ENCODE measurements around the gene MYNN. TPM values are rescaled to one million over a fixed set of nuclear protein-coding genes. Genes with fewer than 3 reads are reported as not detected.

The MYNN gene
- total RNA-seq, 2 experiments from 2014 or later: 17.9 to 19.1 TPM

GRCh38 chr3:169764312-169764881 is 8.8 kb upstream of the MYNN start:
- peaks cover 25% of the 10 kb centered on the region for H3K4me1 Mint-ChIP-seq
- ATAC-seq (ENCODE audit: low read depth): peak; percentile 45

GRCh38 chr3:169764882-169765612 is 8.1 kb upstream of the MYNN start, which contains the start of gene TERC:
TERC (minus strand) TSS chr3:169765060.
- H3K36me3 Mint-ChIP-seq: no peaks in the 10 kb centered on the region

More at GRCh38 chr3:169764312-169764881, 8.8 kb upstream of the MYNN start:
- H3K27me3 Mint-ChIP-seq: no peaks in the 10 kb centered on the region
- H3K4me3 Mint-ChIP-seq: peak overlapping the region; percentile 96
- DNase-seq: no peak
- POLR2A ChIA-PET: interaction anchor here (0.7 to 2.6 kb wide), 16 partner anchors 8 to 1105 kb away, joined by 3 to 26 read pairs (median 4); partner anchors contain the start of genes GPR160, LRRC34, LRRIQ4 and PRKCI
- no peaks in the 10 kb centered on the region for H3K9me3 Mint-ChIP-seq
- peak overlapping the region; percentile 98 for H3K27ac Mint-ChIP-seq
- H3K36me3 Mint-ChIP-seq: no peaks in the 10 kb centered on the region

DNA sequence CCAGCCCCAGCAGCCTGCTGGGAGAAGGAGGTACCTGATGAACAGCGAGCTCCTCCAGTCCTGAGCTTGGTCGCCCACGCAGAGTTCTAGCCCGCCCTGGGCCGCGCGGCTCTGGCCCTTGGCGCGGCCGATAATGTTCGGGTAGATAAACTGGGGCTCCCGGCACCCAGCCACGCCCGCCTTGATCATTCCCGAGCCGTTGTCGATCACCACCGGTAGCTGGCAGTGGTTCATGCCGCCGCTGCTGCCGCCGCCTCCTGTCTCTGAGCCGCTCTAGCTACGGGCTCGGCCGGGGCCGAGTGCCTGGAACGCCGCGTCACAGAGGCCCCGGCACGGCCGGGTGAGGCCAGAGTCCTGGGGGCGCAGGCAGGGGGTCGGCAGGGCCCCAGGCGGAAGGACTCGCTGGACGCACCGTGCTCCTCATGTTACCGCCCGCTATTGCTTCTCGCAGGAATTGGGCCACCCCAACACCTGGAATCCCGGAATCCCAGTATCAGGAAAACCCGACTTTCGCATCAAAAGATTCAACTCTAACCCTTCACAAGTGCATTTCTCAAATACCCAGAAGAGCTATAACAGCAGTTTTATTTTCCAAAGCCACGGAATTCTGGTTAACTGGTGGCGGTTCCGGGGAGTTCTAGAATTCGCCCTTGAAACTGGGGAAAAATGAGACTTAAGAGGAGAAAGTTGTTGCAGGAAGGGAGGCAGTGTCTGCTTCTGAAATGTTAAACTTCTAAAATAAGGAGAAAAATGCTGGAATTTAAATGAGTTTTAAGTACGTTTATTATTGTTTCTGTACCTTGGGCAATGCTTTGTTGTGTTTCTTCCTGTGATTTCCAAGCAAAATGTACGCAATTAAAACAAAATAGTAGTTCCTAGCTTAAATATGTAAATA is 3.7 kb upstream of the MYNN start, which contains the start of gene ACTRT3:
Gene ACTRT3, minus strand, starts transcription at position 275 of the 895 bp plus-strand sequence. Its CDS starts 41 bp downstream, at position 234.
- Mint-ChIP-seq H3K27ac (peak within 1 kb of the TSS; percentile 76), H3K4me1 (peaks cover 16% of the 10 kb centered on the region), H3K9me3 (no peaks in the 10 kb centered on the region), H3K27me3 (no peaks in the 10 kb centered on the region), H3K4me3 (peak within 1 kb of the TSS; percentile 88), H3K36me3 (peaks cover 1% of the 10 kb centered on the region)
- DNase-seq: peak; percentile 74
- POLR2A ChIA-PET: interaction anchor here (0.6 to 1.2 kb wide), 6 partner anchors 10 to 1100 kb away, joined by 3 to 6 read pairs (median 3); partner anchors contain the start of genes LRRC34, LRRIQ4, RPL22L1 and SKIL
- peak; percentile 12 for ATAC-seq (ENCODE audit: low read depth)

More at GRCh38 chr3:169764882-169765612, 8.1 kb upstream of the MYNN start, which contains the start of gene TERC:
- Mint-ChIP-seq H3K4me1 (peaks cover 22% of the 10 kb centered on the region), H3K9me3 (no peaks in the 10 kb centered on the region), H3K27ac (peak within 1 kb of the TSS; percentile 98), H3K27me3 (no peaks in the 10 kb centered on the region), H3K4me3 (peak within 1 kb of the TSS; percentile 96)
- ATAC-seq (ENCODE audit: low read depth) (peak; percentile 86), DNase-seq (peak; percentile 89)
- POLR2A ChIA-PET: interaction anchor here (0.6 to 2.6 kb wide), 15 partner anchors 8 to 1105 kb away, joined by 3 to 26 read pairs (median 4); partner anchors contain the start of genes GPR160, LRRC34, LRRIQ4 and PRKCI

DNA sequence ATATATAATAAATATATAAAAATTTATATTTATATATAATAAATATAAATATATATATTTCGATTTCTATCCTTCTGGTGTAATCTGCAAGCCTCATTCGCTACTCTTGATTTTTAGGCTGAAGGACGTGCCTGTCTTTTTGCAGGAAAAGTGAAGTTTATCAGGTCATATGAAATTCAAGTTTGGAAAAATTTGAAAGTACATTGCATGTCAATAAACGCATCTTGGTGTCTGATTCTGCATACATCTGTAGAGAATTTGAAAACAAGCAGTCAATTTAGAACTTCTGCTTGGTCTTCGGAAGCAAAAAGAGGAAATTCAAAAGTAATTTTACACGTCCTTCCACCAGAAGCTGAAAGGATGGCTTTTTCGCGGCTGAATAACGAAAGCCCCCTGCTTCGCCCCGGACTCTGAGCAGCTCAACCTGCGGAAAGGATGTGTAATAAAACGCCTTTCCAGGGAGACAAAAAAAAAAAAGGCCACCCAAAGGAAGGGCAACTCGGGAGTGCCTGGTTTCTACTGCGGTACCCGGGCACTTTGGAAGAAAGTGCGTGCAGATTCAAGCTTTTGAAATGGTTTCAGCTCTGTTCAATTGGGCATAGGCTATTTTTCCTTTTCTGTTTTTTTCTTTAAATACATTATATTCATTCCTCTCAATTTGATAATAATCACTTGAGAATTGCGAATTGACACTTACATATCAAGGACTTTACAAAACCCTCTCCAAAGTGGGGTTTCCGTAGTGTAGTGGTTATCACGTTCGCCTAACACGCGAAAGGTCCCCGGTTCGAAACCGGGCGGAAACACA is 1.5 kb upstream of the MYNN start:
- ATAC-seq (ENCODE audit: low read depth): no peak
- Mint-ChIP-seq H3K4me1 (peaks cover 23% of the 10 kb centered on the region), H3K9me3 (no peaks in the 10 kb centered on the region), H3K36me3 (peaks cover 10% of the 10 kb centered on the region), H3K4me3 (peak overlapping the region; percentile 99), H3K27ac (peak overlapping the region; percentile 100), H3K27me3 (no peaks in the 10 kb centered on the region)
- POLR2A ChIA-PET: interaction anchor here (0.7 to 3.5 kb wide), 9 partner anchors 9 to 1098 kb away, joined by 3 to 50 read pairs (median 5); partner anchors contain the start of genes LRRC34, LRRIQ4, PHC3 and RPL22L1
- peak; percentile 61 for DNase-seq

DNA sequence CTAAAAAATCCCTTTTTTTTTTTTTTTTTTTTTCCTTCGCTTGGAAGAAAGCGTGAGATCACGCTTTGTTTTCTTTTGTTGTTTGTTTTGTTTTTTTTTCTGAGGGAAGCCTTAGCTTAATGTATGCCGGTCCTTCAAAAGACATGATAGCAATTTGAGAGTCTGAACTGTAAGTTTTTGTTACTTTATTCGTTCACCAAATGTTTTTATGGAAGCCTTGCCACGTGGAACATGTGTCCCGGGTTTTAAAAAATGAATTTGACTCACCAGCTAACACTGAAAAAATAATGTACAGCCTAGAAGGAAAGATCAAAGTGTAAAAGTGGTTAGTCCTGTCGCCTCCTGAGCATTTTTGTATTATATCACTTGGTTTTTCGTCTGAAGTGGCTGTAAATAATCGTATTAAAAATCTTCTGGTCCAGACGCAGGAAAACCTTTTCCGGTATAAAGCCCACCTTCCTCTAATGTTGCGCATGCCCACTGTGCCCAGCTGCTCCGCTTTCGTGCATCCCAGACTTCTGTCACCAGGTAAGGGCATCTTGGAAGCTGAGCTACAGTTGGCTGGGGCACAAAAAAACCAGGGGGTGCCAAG is 795 bp upstream of the MYNN start:
- H3K27ac Mint-ChIP-seq: peak overlapping the region; percentile 100
- peak overlapping the region; percentile 99 for H3K4me3 Mint-ChIP-seq
- POLR2A ChIA-PET: interaction anchor here (0.7 to 3.5 kb wide), 13 partner anchors 8 to 1097 kb away, joined by 3 to 50 read pairs (median 6); partner anchors contain the start of genes LRRC34, LRRIQ4, PHC3 and RPL22L1
- DNase-seq: no peak
- peak; percentile 12 for ATAC-seq (ENCODE audit: low read depth)
- no peaks in the 10 kb centered on the region for H3K9me3 Mint-ChIP-seq
- H3K36me3 Mint-ChIP-seq: peaks cover 16% of the 10 kb centered on the region
- peaks cover 28% of the 10 kb centered on the region for H3K4me1 Mint-ChIP-seq
- H3K27me3 Mint-ChIP-seq: no peaks in the 10 kb centered on the region

- DNase-seq: no peak
- Mint-ChIP-seq H3K4me1 (peaks cover 35% of the 10 kb centered on the region), H3K27ac (peak overlapping the region; percentile 100), H3K9me3 (no peaks in the 10 kb centered on the region), H3K4me3 (peak overlapping the region; percentile 99), H3K27me3 (no peaks in the 10 kb centered on the region), H3K36me3 (peaks cover 27% of the 10 kb centered on the region)
- POLR2A ChIA-PET: interaction anchor here (1.0 to 3.5 kb wide), 3 partner anchors 10 to 229 kb away, joined by 3 to 50 read pairs (median 14); partner anchors contain the start of genes LRRC34, LRRIQ4 and TERC
- ATAC-seq (ENCODE audit: low read depth): no peak
Observed at GRCh38 chr3:169774186-169774585, 990 bp downstream of the MYNN start.

GRCh38 chr3:169777822-169778221 is 4.6 kb downstream of the MYNN start:
- peaks cover 48% of the 10 kb centered on the region for H3K36me3 Mint-ChIP-seq

GRCh38 chr3:169780742-169781141 is 7.5 kb downstream of the MYNN start:
- Mint-ChIP-seq H3K36me3 (peaks cover 48% of the 10 kb centered on the region), H3K27ac (peak overlapping the region; percentile 78), H3K9me3 (no peaks in the 10 kb centered on the region), H3K4me3 (peak overlapping the region; percentile 76), H3K27me3 (no peaks in the 10 kb centered on the region), H3K4me1 (peaks cover 42% of the 10 kb centered on the region)
- POLR2A ChIA-PET: interaction anchor here (1.0 to 2.6 kb wide), 3 partner anchors 8 to 31 kb away, joined by 3 to 18 read pairs (median 6); partner anchors contain the start of genes LRRC34, LRRIQ4 and MYNN
- DNase-seq: no peak
- ATAC-seq (ENCODE audit: low read depth): peak; percentile 80

More at GRCh38 chr3:169777822-169778221, 4.6 kb downstream of the MYNN start:
- ATAC-seq (ENCODE audit: low read depth): no peak
- Mint-ChIP-seq H3K4me3 (no peak overlapping the region), H3K9me3 (no peaks in the 10 kb centered on the region), H3K27me3 (no peaks in the 10 kb centered on the region), H3K27ac (no peak overlapping the region), H3K4me1 (peaks cover 56% of the 10 kb centered on the region)
- POLR2A ChIA-PET: no interaction called here
- no peak for DNase-seq

DNA sequence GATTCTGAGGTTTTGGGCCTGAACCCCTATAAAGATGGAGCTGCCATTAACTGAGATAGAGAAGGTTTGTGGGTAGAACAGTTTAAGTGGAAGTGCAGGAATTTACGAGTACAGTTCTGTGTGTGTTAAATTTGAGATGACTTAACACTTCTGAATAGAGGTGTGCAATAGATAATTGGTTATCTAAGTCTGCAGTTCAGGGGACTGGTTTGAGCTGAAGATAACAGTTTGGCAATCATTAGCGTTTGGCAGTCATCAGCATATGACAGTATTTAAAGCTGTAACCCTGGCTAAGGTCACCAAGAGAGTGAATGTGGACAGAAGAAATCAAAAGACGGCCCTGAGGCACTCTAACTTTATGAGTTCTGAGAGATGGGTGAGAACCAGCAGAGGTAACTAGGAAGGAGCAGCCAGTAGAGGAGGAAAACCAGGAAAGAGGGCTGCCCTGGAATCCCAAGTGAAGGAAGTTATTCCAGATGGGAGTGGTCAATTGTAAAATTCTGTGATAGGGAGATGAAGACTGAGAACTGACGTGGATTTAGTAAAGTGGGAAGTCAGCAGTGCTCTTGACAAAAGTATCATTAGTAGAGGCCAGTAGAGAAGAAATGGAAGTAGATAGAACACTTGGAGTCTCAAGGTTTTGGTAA is 8.1 kb downstream of the MYNN start:
- H3K4me3 Mint-ChIP-seq: peak overlapping the region; percentile 76
- POLR2A ChIA-PET: interaction anchor here (1.0 to 2.6 kb wide), 3 partner anchors 9 to 30 kb away, joined by 3 to 18 read pairs (median 6); partner anchors contain the start of genes LRRC34, LRRIQ4 and MYNN
- ATAC-seq (ENCODE audit: low read depth) (no peak), DNase-seq (no peak)
- H3K9me3 Mint-ChIP-seq: no peaks in the 10 kb centered on the region
- H3K27ac Mint-ChIP-seq: peak overlapping the region; percentile 78
- H3K27me3 Mint-ChIP-seq: no peaks in the 10 kb centered on the region
- peaks cover 36% of the 10 kb centered on the region for H3K4me1 Mint-ChIP-seq
- H3K36me3 Mint-ChIP-seq: peaks cover 49% of the 10 kb centered on the region

DNA sequence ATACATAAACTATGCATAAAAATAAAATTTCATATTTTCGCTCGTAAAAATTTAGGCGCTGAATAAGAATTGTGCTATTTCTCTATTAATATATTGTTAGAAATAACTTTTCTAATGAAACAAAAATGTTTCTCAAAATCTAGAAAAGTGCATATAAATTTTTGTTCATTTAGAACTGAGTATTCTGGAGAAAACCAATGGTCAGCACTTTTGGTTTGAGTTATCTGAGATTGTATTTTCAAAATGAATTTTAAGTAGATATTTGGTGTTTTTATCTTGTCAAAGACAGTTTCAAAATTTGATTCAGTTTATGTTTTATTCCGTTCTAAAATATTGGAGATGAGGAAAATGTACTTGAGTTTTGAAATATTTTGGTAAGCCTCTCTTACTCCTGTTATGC is 13.9 kb downstream of the MYNN start:
- Mint-ChIP-seq H3K36me3 (peaks cover 43% of the 10 kb centered on the region), H3K9me3 (no peaks in the 10 kb centered on the region), H3K27me3 (no peaks in the 10 kb centered on the region), H3K4me1 (peaks cover 12% of the 10 kb centered on the region), H3K4me3 (no peak overlapping the region), H3K27ac (no peak overlapping the region)
- DNase-seq (no peak), ATAC-seq (ENCODE audit: low read depth) (no peak)
- POLR2A ChIA-PET: no interaction called here

GRCh38 chr3:169787791-169788190 is 14.6 kb downstream of the MYNN start:
- Mint-ChIP-seq H3K4me1 (peaks cover 9% of the 10 kb centered on the region), H3K27me3 (no peaks in the 10 kb centered on the region), H3K36me3 (peaks cover 43% of the 10 kb centered on the region), H3K4me3 (no peak overlapping the region), H3K9me3 (no peaks in the 10 kb centered on the region), H3K27ac (no peak overlapping the region)
- DNase-seq: no peak
- ATAC-seq (ENCODE audit: low read depth): no peak
- POLR2A ChIA-PET: no interaction called here
